BE2C (cell line): ENCODE results near the gene KCNE1. TPM values are rescaled to one million over a fixed set of nuclear protein-coding genes. Genes with fewer than 3 reads are reported as not detected.

ENCODE experiments used
- DNase-seq: peaks from one replicate; pipeline ENCODE4 v3.0.0-alpha.2; 2020
- H3K27me3 ChIP-seq: fragments of 250-450 bp; sonication (Bioruptor Pico); 2 replicates; pipeline ENCODE4 v1.5.1; 2020; ENCODE audit warnings: mild to moderate bottlenecking
- H3K36me3 ChIP-seq: fragments of 250-450 bp; sonication (Bioruptor Pico); 2 replicates; pipeline ENCODE4 v1.5.1; 2020; ENCODE audit warnings: mild to moderate bottlenecking
- H3K4me1 ChIP-seq: fragments of 250-450 bp; sonication (Bioruptor Pico); 2 replicates; pipeline ENCODE4 v1.5.1; 2020
- H3K4me3 ChIP-seq: 2 replicates; pipeline ENCODE4 v1.5.1; 2011; ENCODE audit warnings: low read depth, low read length
- H3K9me3 ChIP-seq: fragments of 250-450 bp; sonication (Bioruptor Pico); 2 replicates; pipeline ENCODE4 v1.5.1; 2020
- CTCF ChIP-seq: IDR thresholded peaks from 2 replicates; pipeline ENCODE4 v1.5.1; 2012; ENCODE audit warnings: mild to moderate bottlenecking, low read depth, low read length
- polyA plus RNA-seq: library from polyadenylated mRNA; unstranded; fragments of >200 nt; gene quantifications from one replicate; pipeline ENCODE4 v1.2.1, GENCODE V29; 2012; ENCODE audit warnings: low read depth, missing spikeins; ENCODE audit not compliant: insufficient read length, insufficient read depth

The KCNE1 gene
- not detected for polyA plus RNA-seq

- no peaks in the 10 kb centered on the region for H3K27me3 ChIP-seq
- TF ChIP-seq CTCF: no peak
- H3K4me1 ChIP-seq: no peaks in the 10 kb centered on the region
- H3K36me3 ChIP-seq: no peaks in the 10 kb centered on the region
- no peak within 1 kb of the TSS for H3K4me3 ChIP-seq
- no peaks in the 10 kb centered on the region for H3K9me3 ChIP-seq
- no peak for DNase-seq
Observed at GRCh38 chr21:34511787-34512455, at the start of gene KCNE1. TSS of gene KCNE1 (minus strand) at chr21:34512210. CDS start at chr21:34449634, 62,576 bp downstream.

DNA sequence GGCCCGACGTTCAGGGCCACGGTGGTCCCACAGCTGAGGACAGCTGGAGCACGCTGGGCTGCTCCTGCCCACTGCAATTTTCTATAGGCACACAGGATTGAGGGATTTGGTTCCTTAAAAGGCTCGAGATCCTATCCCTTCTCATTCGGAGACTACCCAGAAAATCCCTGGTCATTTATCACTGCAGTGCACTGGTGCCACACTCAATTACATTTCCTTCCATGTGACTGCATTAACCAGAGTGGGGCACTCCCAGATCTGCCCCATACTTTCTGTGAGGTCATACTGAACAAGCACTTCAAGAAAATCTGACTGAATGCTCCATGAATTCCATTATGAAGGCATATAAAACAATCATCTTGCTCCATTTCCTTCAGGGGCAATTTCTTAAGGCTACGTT, 49.8 kb upstream of the KCNE1 start:
- no peak for DNase-seq
- Histone ChIP-seq H3K27me3 (no peaks in the 10 kb centered on the region), H3K9me3 (no peaks in the 10 kb centered on the region), H3K4me1 (no peaks in the 10 kb centered on the region), H3K4me3 (no peak overlapping the region), H3K36me3 (no peaks in the 10 kb centered on the region)
- no peak for TF ChIP-seq CTCF

DNA sequence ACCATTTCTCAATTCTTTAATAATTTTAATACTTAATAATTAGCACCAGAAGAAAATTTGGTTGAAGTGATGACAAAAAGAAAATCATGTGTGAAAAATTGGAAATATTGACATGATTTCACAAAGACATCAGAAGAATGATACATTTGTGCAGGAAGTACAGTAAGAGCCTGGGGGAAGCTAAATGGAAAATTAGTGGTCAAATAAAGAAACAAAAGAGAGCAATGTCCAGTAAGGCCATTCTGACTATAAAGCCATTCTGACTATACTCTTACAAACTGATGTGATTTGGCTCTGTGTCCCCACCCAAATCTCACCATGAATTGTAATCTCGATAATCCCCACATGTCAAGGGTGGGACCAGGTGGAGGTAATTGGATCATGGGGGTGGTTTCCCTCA, 48.6 kb upstream of the KCNE1 start:
- Histone ChIP-seq H3K36me3 (no peaks in the 10 kb centered on the region), H3K4me3 (no peak overlapping the region), H3K4me1 (no peaks in the 10 kb centered on the region), H3K27me3 (no peaks in the 10 kb centered on the region), H3K9me3 (no peaks in the 10 kb centered on the region)
- no peak for DNase-seq
- no peak for TF ChIP-seq CTCF

GRCh38 chr21:34560021-34560420, 48.0 kb upstream of the KCNE1 start:
- Histone ChIP-seq H3K4me3 (no peak overlapping the region), H3K9me3 (no peaks in the 10 kb centered on the region), H3K36me3 (no peaks in the 10 kb centered on the region), H3K27me3 (no peaks in the 10 kb centered on the region), H3K4me1 (no peaks in the 10 kb centered on the region)
- TF ChIP-seq CTCF: no peak
- DNase-seq: no peak

GRCh38 chr21:34559089-34559631, 47.1 kb upstream of the KCNE1 start:
- no peak for DNase-seq
- Histone ChIP-seq H3K4me1 (no peaks in the 10 kb centered on the region), H3K27me3 (no peaks in the 10 kb centered on the region), H3K9me3 (no peaks in the 10 kb centered on the region), H3K4me3 (no peak overlapping the region), H3K36me3 (no peaks in the 10 kb centered on the region)
- TF ChIP-seq CTCF: no peak

- H3K27me3 ChIP-seq: no peaks in the 10 kb centered on the region
- H3K9me3 ChIP-seq: no peaks in the 10 kb centered on the region
- no peaks in the 10 kb centered on the region for H3K4me1 ChIP-seq
- no peaks in the 10 kb centered on the region for H3K36me3 ChIP-seq
- TF ChIP-seq CTCF: no peak
- no peak for DNase-seq
- H3K4me3 ChIP-seq: no peak overlapping the region
Observed at GRCh38 chr21:34558166-34558565, 46.2 kb upstream of the KCNE1 start.
